Measurements from ENCODE around the gene SRP19. TPM values are rescaled to one million over a fixed set of nuclear protein-coding genes. Genes with fewer than 3 reads are reported as not detected.

Gene SRP19
- polyA plus RNA-seq, 1 donor (not counting 4 experiments of a cell fraction or from before 2014, with no cell fraction given) = 93.7 TPM

- H3K27ac ChIP-seq (ENCODE audit: control insufficient read depth, insufficient read depth, low read length) = no peak overlapping the region
- H3K9ac ChIP-seq (ENCODE audit: control insufficient read depth, extremely low read depth, insufficient read depth, low read length) = no peak overlapping the region
- H3K9me1 ChIP-seq (ENCODE audit: control insufficient read depth, extremely low read depth, insufficient read depth, low read length) = no peaks in the 10 kb centered on the region
- no peak overlapping the region for H2AFZ ChIP-seq (ENCODE audit: control insufficient read depth, low read length)
- H4K20me1 ChIP-seq (ENCODE audit: control insufficient read depth, extremely low read depth, insufficient read depth, low read length) = no peaks in the 10 kb centered on the region
- no peak for DNase-seq (ENCODE audit: low read depth, low spot score)
- no peaks in the 10 kb centered on the region for H3K27me3 ChIP-seq (ENCODE audit: control insufficient read depth, extremely low read depth, insufficient read depth, low read length)
- H3K36me3 ChIP-seq (ENCODE audit: control insufficient read depth in 2 of 2, extremely low read depth in 1 of 2, insufficient read depth in 2 of 2, low read length in 2 of 2) = peaks cover 6 to 19% of the 10 kb centered on the region in 2 experiments
- H3K4me3 ChIP-seq (ENCODE audit: control insufficient read depth in 2 of 3, extremely low read depth in 1 of 3, insufficient read depth in 2 of 3, low read depth in 1 of 3, low read length in 3 of 3) = no peak overlapping the region
- no peak for FAIRE-seq
- TF ChIP-seq CTCF (optimal IDR thresholded peaks at IDR 0.05 in 1 of 3, IDR thresholded peaks at IDR 0.05 in 1 of 3, conservative IDR thresholded peaks at IDR 0.05 in 1 of 3; ENCODE audit: extremely low read depth in 1 of 3, insufficient read depth in 2 of 3, low read length in 3 of 3) (no peak), EZH2 (IDR thresholded peaks at IDR 0.05; ENCODE audit: low read length) (no peak)
- no peak overlapping the region for H3K4me2 ChIP-seq (ENCODE audit: control insufficient read depth, extremely low read depth, insufficient read depth, low read depth, low read length)
- no peaks in the 10 kb centered on the region for H3K9me3 ChIP-seq (ENCODE audit: control insufficient read depth, low read depth, low read length)
- dilution Hi-C loops (cut with MboI; ENCODE audit: extremely low pct_ligation_motif_present, low sequenced_read_pairs) = no loop called here
- H3K4me1 ChIP-seq (ENCODE audit: control insufficient read depth, extremely low read depth, insufficient read depth, low read length) = peaks cover 23% of the 10 kb centered on the region
- peaks cover 42% of the 10 kb centered on the region for H3K79me2 ChIP-seq (ENCODE audit: control insufficient read depth, insufficient read depth, low read length)
Observed at GRCh38 chr5:112863549-112863948, 2.5 kb downstream of the SRP19 start.

- Histone ChIP-seq H3K36me3 (ENCODE audit: control insufficient read depth in 2 of 2, extremely low read depth in 1 of 2, insufficient read depth in 2 of 2, low read length in 2 of 2) (peaks cover 10 to 19% of the 10 kb centered on the region in 2 experiments), H3K27me3 (ENCODE audit: control insufficient read depth, extremely low read depth, insufficient read depth, low read length) (no peaks in the 10 kb centered on the region), H4K20me1 (ENCODE audit: control insufficient read depth, extremely low read depth, insufficient read depth, low read length) (no peaks in the 10 kb centered on the region), H3K4me1 (ENCODE audit: control insufficient read depth, extremely low read depth, insufficient read depth, low read length) (peaks cover 23% of the 10 kb centered on the region), H3K27ac (ENCODE audit: control insufficient read depth, insufficient read depth, low read length) (no peak overlapping the region), H3K79me2 (ENCODE audit: control insufficient read depth, insufficient read depth, low read length) (peaks cover 42% of the 10 kb centered on the region), H2AFZ (ENCODE audit: control insufficient read depth, low read length) (no peak overlapping the region), H3K9ac (ENCODE audit: control insufficient read depth, extremely low read depth, insufficient read depth, low read length) (no peak overlapping the region), H3K4me3 (ENCODE audit: control insufficient read depth in 2 of 3, extremely low read depth in 1 of 3, insufficient read depth in 2 of 3, low read depth in 1 of 3, low read length in 3 of 3) (no peak overlapping the region), H3K9me1 (ENCODE audit: control insufficient read depth, extremely low read depth, insufficient read depth, low read length) (no peaks in the 10 kb centered on the region), H3K4me2 (ENCODE audit: control insufficient read depth, extremely low read depth, insufficient read depth, low read depth, low read length) (no peak overlapping the region), H3K9me3 (ENCODE audit: control insufficient read depth, low read depth, low read length) (no peaks in the 10 kb centered on the region)
- FAIRE-seq (no peak), DNase-seq (ENCODE audit: low read depth, low spot score) (no peak)
- TF ChIP-seq EZH2 (IDR thresholded peaks at IDR 0.05; ENCODE audit: low read length) (no peak), CTCF (optimal IDR thresholded peaks at IDR 0.05 in 1 of 3, IDR thresholded peaks at IDR 0.05 in 1 of 3, conservative IDR thresholded peaks at IDR 0.05 in 1 of 3; ENCODE audit: extremely low read depth in 1 of 3, insufficient read depth in 2 of 3, low read length in 3 of 3) (no peak)
- dilution Hi-C loops (cut with MboI; ENCODE audit: extremely low pct_ligation_motif_present, low sequenced_read_pairs) = no loop called here
Observed at GRCh38 chr5:112865128-112865527, 4.0 kb downstream of the SRP19 start.
